A673 (cell line): Measurements from ENCODE around the gene RGL3.

Source experiments
- CTCF ChIP-seq: fragments of 300-800, 200-600 bp; sonication (generic); conservative IDR thresholded peaks from 2 replicates; pipeline ENCODE4 v1.5.1; 2017; ENCODE audit warnings: low read depth, mild to moderate bottlenecking, antibody characterized with exemption, low read length, moderate library complexity, mixed read lengths
- EZH2 ChIP-seq: fragments of 200-600 bp; sonication (generic); IDR thresholded peaks from 2 replicates; pipeline ENCODE4 v1.6.1; 2017; ENCODE audit warnings: borderline replicate concordance, low read depth, mild to moderate bottlenecking, mixed read lengths, antibody characterized with exemption, low read length; ENCODE audit not compliant: poor library complexity, severe bottlenecking

- TF ChIP-seq CTCF: no peak
- TF ChIP-seq EZH2: no peak
Observed at GRCh38 chr19:11383706-11384048, 35.4 kb downstream of the RGL3 start.
